ENCODE results near the gene MICU2. TPM values are rescaled to one million over a fixed set of nuclear protein-coding genes. Genes with fewer than 3 reads are reported as not detected.

The MICU2 gene
- total and polyA plus RNA-seq, 2 of the 4 experiments (the other 2 are of a cell fraction) = 14.9 to 25.0 TPM

DNA sequence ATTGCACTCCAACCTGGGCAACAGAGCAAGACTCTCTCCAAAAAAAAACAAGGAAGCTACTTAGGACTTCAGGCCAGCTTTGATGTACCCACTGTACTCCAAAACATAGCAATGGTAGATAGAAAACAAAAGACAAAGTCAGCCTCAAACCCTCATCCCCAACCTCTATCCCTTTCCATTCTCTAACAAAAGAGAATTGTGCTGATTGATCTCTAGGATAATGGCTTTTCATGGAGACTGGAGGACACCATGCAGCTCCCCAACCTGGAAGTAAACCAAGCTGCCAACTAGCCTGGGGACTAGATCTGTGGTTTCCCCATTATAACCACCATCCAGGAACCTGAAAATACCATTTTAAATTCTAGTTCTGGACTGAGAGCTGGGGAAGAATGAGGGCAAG, 140.5 kb downstream of the MICU2 start:
- H3K9me3 ChIP-seq (ENCODE audit: control insufficient read depth, insufficient read depth, low read length) = no peaks in the 10 kb centered on the region
- intact Hi-C loops (cut with micrococcal nuclease) = no loop called here
- no peak overlapping the region for H2BK5ac ChIP-seq (ENCODE audit: low read depth, low read length, poor library complexity, severe bottlenecking)
- no peak overlapping the region for H2BK15ac ChIP-seq (ENCODE audit: low read depth, low read length)
- no peak overlapping the region for H2AK5ac ChIP-seq (ENCODE audit: low read depth, low read length)
- no peak overlapping the region for H3K4ac ChIP-seq (ENCODE audit: low read depth, low read length)
- ChIA-PET POLR2A (ENCODE audit: unreplicated experiment) (no interaction called here), CTCF (interaction anchor here (1.2 kb wide), 1 partner anchor 14 kb away, joined by 5 read pairs; no protein-coding TSS in a partner anchor)
- no peak overlapping the region for H2BK20ac ChIP-seq (ENCODE audit: low read depth, low read length)
- no peak overlapping the region for H4K91ac ChIP-seq (ENCODE audit: insufficient read depth, low read depth, low read length)
- H3K4me2 ChIP-seq (ENCODE audit: low read depth, low read length) = no peak overlapping the region
- H2AK9ac ChIP-seq (replicated peaks; ENCODE audit: low read depth, low read length, poor library complexity) = no peak overlapping the region
- dilution Hi-C loops (cut with HindIII; ENCODE audit: low sequenced_read_pairs, unreplicated experiment) = no loop called here
- TF ChIP-seq, protein P1, sequence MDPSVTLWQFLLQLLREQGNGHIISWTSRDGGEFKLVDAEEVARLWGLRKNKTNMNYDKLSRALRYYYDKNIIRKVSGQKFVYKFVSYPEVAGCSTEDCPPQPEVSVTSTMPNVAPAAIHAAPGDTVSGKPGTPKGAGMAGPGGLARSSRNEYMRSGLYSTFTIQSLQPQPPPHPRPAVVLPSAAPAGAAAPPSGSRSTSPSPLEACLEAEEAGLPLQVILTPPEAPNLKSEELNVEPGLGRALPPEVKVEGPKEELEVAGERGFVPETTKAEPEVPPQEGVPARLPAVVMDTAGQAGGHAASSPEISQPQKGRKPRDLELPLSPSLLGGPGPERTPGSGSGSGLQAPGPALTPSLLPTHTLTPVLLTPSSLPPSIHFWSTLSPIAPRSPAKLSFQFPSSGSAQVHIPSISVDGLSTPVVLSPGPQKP (IDR thresholded peaks at IDR 0.05; ENCODE audit: borderline replicate concordance, low read depth, low read length) = no peak
- TF ChIP-seq, protein P2, sequence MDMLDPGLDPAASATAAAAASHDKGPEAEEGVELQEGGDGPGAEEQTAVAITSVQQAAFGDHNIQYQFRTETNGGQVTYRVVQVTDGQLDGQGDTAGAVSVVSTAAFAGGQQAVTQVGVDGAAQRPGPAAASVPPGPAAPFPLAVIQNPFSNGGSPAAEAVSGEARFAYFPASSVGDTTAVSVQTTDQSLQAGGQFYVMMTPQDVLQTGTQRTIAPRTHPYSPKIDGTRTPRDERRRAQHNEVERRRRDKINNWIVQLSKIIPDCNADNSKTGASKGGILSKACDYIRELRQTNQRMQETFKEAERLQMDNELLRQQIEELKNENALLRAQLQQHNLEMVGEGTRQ (IDR thresholded peaks at IDR 0.05; ENCODE audit: low read depth, low read length) = no peak
- TF ChIP-seq NFE2L2 (IDR thresholded peaks at IDR 0.05; ENCODE audit: low read depth, low read length) = no peak
- H4K20me1 ChIP-seq (ENCODE audit: insufficient read depth, low read length) = no peaks in the 10 kb centered on the region
- H3K27ac ChIP-seq (ENCODE audit: insufficient read depth, low read length) = no peak overlapping the region
- no peak overlapping the region for H2BK120ac ChIP-seq (ENCODE audit: low read depth, low read length)
- no peak overlapping the region for H3K14ac ChIP-seq (replicated peaks; ENCODE audit: low read depth, low read length)
- H2AFZ ChIP-seq (replicated peaks; ENCODE audit: low read length, poor library complexity) = no peak overlapping the region
- no peak overlapping the region for H3K56ac ChIP-seq (ENCODE audit: extremely low read depth, insufficient read depth, low read length)
- H3K4me3 ChIP-seq (ENCODE audit: insufficient read depth, low read depth, low read length) = no peak overlapping the region
- H3K18ac ChIP-seq (ENCODE audit: low read depth, low read length) = no peak overlapping the region
- peaks cover 0 to 2% of the 10 kb centered on the region in 2 experiments; a peak in 1 of 4 replicates for H3K79me1 ChIP-seq (ENCODE audit: low read depth in 1 of 2, low read length in 2 of 2)
- H3K4me1 ChIP-seq (ENCODE audit: control insufficient read depth, insufficient read depth, low read length) = no peaks in the 10 kb centered on the region
- no peak overlapping the region for H4K5ac ChIP-seq (ENCODE audit: low read depth, low read length)
- BruUV-seq (replicated peaks) = no TSS peak
- DNase-seq (no peak), ATAC-seq (ENCODE audit: low read depth) (no peak)
- peaks cover 4% of the 10 kb centered on the region for H3K27me3 ChIP-seq (ENCODE audit: control insufficient read depth, insufficient read depth, low read length)
- H4K8ac ChIP-seq (ENCODE audit: low read depth in 2 of 2, low read length in 2 of 2) = no peak overlapping the region
- no peaks in the 10 kb centered on the region for H3K36me3 ChIP-seq (ENCODE audit: control insufficient read depth, insufficient read depth, low read length)
- H3K23ac ChIP-seq (ENCODE audit: low read depth, low read length) = no peak overlapping the region
- no peaks in the 10 kb centered on the region for H3K9me1 ChIP-seq (ENCODE audit: insufficient read depth, low read length)
- in situ Hi-C loops (cut with MboI; ENCODE audit: low sequenced_read_pairs) = no loop called here
- no peak overlapping the region for H3K9ac ChIP-seq (ENCODE audit: low read depth, low read length)

Measured in IMR-90 (cell line).